HepG2 (cell line): Measurements from ENCODE around the gene UGGT1. TPM values are rescaled to one million over a fixed set of nuclear protein-coding genes. Genes with fewer than 3 reads are reported as not detected.

Source experiments
- ELF4 ChIP-seq: sonication (generic); formaldehyde crosslinking; IDR thresholded peaks from 2 replicates; pipeline ENCODE4 v1.5.0; 2020; ENCODE audit warnings: missing genetic modification reagents, mild to moderate bottlenecking, moderate library complexity, borderline replicate concordance
- GPN1 ChIP-seq: sonication (generic); formaldehyde crosslinking; IDR thresholded peaks from 2 replicates; pipeline ENCODE4 v1.5.1; 2020; ENCODE audit warnings: missing genetic modification reagents, borderline replicate concordance
- KDM2A ChIP-seq: sonication (generic); formaldehyde crosslinking; IDR thresholded peaks from 2 replicates; pipeline ENCODE4 v1.4.0; 2020; ENCODE audit warnings: low read depth, missing genetic modification reagents, borderline replicate concordance
- NAIF1 ChIP-seq: sonication (generic); formaldehyde crosslinking; IDR thresholded peaks from 2 replicates; pipeline ENCODE4 v1.5.0; 2020; ENCODE audit warnings: mild to moderate bottlenecking, missing genetic modification reagents, borderline replicate concordance
- NR2F2 ChIP-seq: IDR thresholded peaks from 2 replicates; pipeline ENCODE4 v1.6.1; 2012; ENCODE audit warnings: low read depth, inconsistent platforms, borderline replicate concordance
- PAF1 ChIP-seq: IDR thresholded peaks from 2 replicates; pipeline ENCODE4 v1.6.1; 2016; ENCODE audit warnings: missing genetic modification reagents, missing compliant biosample characterization
- POLR2A ChIP-seq, 2 experiments: IDR thresholded peaks; 2 replicates each; pipeline ENCODE4 v1.6.1; 2011; ENCODE audit warnings: low read depth in 2 of 2, low read length in 2 of 2, mild to moderate bottlenecking in 1 of 2, moderate library complexity in 1 of 2; ENCODE audit not compliant: insufficient read depth in 1 of 2
- PPARG ChIP-seq: conservative IDR thresholded peaks from 2 replicates; pipeline ENCODE4 v1.6.1; 2016; ENCODE audit warnings: missing biosample characterization, missing genetic modification reagents
- SMC3 ChIP-seq: IDR thresholded peaks from 2 replicates; pipeline ENCODE4 v1.6.1; 2011; ENCODE audit warnings: low read length, improper control_type of control experiment
- YY1 ChIP-seq: IDR thresholded peaks from 2 replicates; pipeline ENCODE4 v1.6.1; 2011; ENCODE audit warnings: low read length, low read depth, moderate library complexity, mild to moderate bottlenecking; ENCODE audit not compliant: insufficient read depth, insufficient replicate concordance
- ZBTB8A ChIP-seq: sonication (generic); formaldehyde crosslinking; IDR thresholded peaks from 2 replicates; pipeline ENCODE4 v1.4.0; 2020; ENCODE audit warnings: mild to moderate bottlenecking, low read depth, missing genetic modification reagents, borderline replicate concordance
- ZNF205 ChIP-seq: IDR thresholded peaks from 2 replicates; pipeline ENCODE4 v1.6.1; 2018; ENCODE audit warnings: missing biosample characterization, missing genetic modification reagents
- ZNF256 ChIP-seq: sonication (generic); formaldehyde crosslinking; conservative IDR thresholded peaks from 2 replicates; pipeline ENCODE4 v1.4.0; 2020; ENCODE audit warnings: missing genetic modification reagents
- ZNF512B ChIP-seq: sonication (generic); formaldehyde crosslinking; IDR thresholded peaks from 2 replicates; pipeline ENCODE4 v1.5.1; 2020; ENCODE audit warnings: missing genetic modification reagents, mild to moderate bottlenecking, borderline replicate concordance
- ZNF543 ChIP-seq: sonication (generic); formaldehyde crosslinking; IDR thresholded peaks from 2 replicates; pipeline ENCODE4 v1.4.0; 2020; ENCODE audit warnings: mild to moderate bottlenecking, missing genetic modification reagents
- ZNF546 ChIP-seq: sonication (generic); formaldehyde crosslinking; conservative IDR thresholded peaks from 2 replicates; pipeline ENCODE4 v1.8.1; 2023; ENCODE audit warnings: mild to moderate bottlenecking, missing genetic modification reagents
- ZNF724P ChIP-seq: sonication (generic); formaldehyde crosslinking; IDR thresholded peaks from 2 replicates; pipeline ENCODE4 v1.8.0; 2022; ENCODE audit warnings: missing genetic modification reagents, borderline replicate concordance
- ZNF770 ChIP-seq: sonication (generic); formaldehyde crosslinking; IDR thresholded peaks from 2 replicates; pipeline ENCODE4 v1.5.0; 2020; ENCODE audit warnings: mild to moderate bottlenecking, missing genetic modification reagents
- polyA plus RNA-seq, 8 experiments: library from polyadenylated mRNA; depleted of rRNA in 3 of 8; stranded (reverse) in 7 of 8; unstranded in 1 of 8; fragments of >200 nt; fragmentation: Illumina TruSeq in 4 of 8; extraction: Trizol in 4 of 8; gene quantifications; 2 replicates each; pipeline versions ENCODE4 v1.2.1 to v1.2.3, GENCODE V29; 2011 to 2016; ENCODE audit warnings: low read depth in 4 of 8, missing spikeins in 1 of 8, mixed read lengths in 1 of 8; ENCODE audit not compliant: insufficient read depth in 1 of 8
- total RNA-seq, 5 experiments: library from RNA; depleted of rRNA; stranded (reverse); fragments of >200 nt; fragmentation: Illumina TruSeq; extraction: Trizol; gene quantifications; 2 replicates each; pipeline ENCODE4 v1.2.3, GENCODE V29; 2016; ENCODE audit warnings: low read depth in 1 of 5
- TF ChIP-seq, protein P1 (sequence below), 2 experiments: sonication (generic) in 1 of 2; formaldehyde crosslinking in 1 of 2; IDR thresholded peaks; 2 replicates each; pipeline versions ENCODE4 v1.4.0 to v1.6.1; 2016 to 2020; ENCODE audit warnings: borderline replicate concordance in 1 of 2, low read depth in 1 of 2, mild to moderate bottlenecking in 1 of 2, missing genetic modification reagents in 1 of 2

UGGT1 gene
- total and polyA plus RNA-seq, 2 of the 13 experiments (the other 11 are each of a cell fraction or from before 2014, with no cell fraction given): 35.8 to 83.2 TPM

- TF ChIP-seq SMC3 (peak; percentile 58; the same call in 1 of the 2 replicates), ELF4 (CRISPR knock-in tag) (peak; percentile 61; the same call in 1 of the 2 replicates), ZNF543 (CRISPR knock-in tag) (peak; percentile 90), ZNF205 (peak; percentile 19; the same call in 1 of the 2 replicates), ZNF546 (CRISPR knock-in tag) (peak; percentile 55; the same call in 1 of the 2 replicates), KDM2A (CRISPR knock-in tag) (peak; percentile 96), GPN1 (peak; percentile 35; the same call in 1 of the 2 replicates), ZNF256 (CRISPR knock-in tag) (0 out of 2 replicates have a peak, but pooled peaks have one; percentile 63), ZNF512B (CRISPR knock-in tag) (peak; percentile 65; the same call in 1 of the 2 replicates), YY1 (peak; percentile 63), NAIF1 (CRISPR knock-in tag) (0 out of 2 replicates have a peak, but pooled peaks have one; percentile 69), POLR2A (IDR thresholded peaks at IDR 0.05; ENCODE audit: insufficient read depth in 1 of 2, low read depth in 2 of 2, low read length in 2 of 2) (peak; percentile 45 to 64; a peak in 2 of 4 replicates), ZBTB8A (CRISPR knock-in tag) (peak; percentile 87), PAF1 (CRISPR knock-in tag) (no peak), NR2F2 (peak; percentile 44; the same call in 1 of the 2 replicates), PPARG (CRISPR knock-in tag) (no peak; the same call in 1 of the 2 replicates), ZNF770 (peak; percentile 82), ZNF724P (peak; percentile 37; the same call in 1 of the 2 replicates)
- TF ChIP-seq, protein P1, sequence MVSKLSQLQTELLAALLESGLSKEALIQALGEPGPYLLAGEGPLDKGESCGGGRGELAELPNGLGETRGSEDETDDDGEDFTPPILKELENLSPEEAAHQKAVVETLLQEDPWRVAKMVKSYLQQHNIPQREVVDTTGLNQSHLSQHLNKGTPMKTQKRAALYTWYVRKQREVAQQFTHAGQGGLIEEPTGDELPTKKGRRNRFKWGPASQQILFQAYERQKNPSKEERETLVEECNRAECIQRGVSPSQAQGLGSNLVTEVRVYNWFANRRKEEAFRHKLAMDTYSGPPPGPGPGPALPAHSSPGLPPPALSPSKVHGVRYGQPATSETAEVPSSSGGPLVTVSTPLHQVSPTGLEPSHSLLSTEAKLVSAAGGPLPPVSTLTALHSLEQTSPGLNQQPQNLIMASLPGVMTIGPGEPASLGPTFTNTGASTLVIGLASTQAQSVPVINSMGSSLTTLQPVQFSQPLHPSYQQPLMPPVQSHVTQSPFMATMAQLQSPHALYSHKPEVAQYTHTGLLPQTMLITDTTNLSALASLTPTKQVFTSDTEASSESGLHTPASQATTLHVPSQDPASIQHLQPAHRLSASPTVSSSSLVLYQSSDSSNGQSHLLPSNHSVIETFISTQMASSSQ (IDR thresholded peaks at IDR 0.05; ENCODE audit: low read depth): no peak
- TF ChIP-seq, protein P1 (CRISPR knock-in tag; IDR thresholded peaks at IDR 0.05; ENCODE audit: borderline replicate concordance): peak; percentile 68; the same call in 1 of the 2 replicates
Observed at GRCh38 chr2:128232965-128233789, 142.2 kb downstream of the UGGT1 start (continued).
